Hematopoietic multipotent progenitor cell treated with erythropoietin and hydrocortisone succinate and interleukin-3 and kit ligand, for 17 days (in vitro differentiated cells): ENCODE data around the gene KRTAP10-1.
"Not testable (repeated sequence)": the region's sequence is repeated elsewhere in the genome, so short reads cannot be mapped to it uniquely, and the experiment has no call there.

ENCODE experiments used
- DNase-seq: peaks from one replicate; pipeline ENCODE4 v3.0.0-alpha.2; 2015; ENCODE audit warnings: low spot score

The KRTAP10-1 gene

DNA sequence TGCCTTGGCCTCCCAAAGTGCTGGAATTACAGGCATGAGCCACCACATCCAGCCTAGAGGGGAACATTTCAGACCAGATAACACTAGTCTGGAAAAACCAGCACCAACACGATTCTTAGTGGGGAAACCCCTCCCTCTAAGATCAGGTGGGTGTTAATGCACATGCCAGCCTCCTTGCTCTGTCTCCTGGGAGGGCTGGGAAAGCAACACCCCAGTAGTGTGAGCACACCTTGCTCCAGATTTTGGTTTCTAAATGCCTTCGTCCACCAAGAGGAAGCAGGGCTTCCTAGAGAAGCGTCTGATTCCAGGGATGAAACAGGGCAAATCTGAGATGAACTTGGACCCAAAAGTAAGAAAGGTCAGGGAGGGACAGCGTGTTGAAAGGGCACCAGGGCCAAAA lies 31.3 kb upstream of the KRTAP10-1 start:
- DNase-seq = no peak

DNA sequence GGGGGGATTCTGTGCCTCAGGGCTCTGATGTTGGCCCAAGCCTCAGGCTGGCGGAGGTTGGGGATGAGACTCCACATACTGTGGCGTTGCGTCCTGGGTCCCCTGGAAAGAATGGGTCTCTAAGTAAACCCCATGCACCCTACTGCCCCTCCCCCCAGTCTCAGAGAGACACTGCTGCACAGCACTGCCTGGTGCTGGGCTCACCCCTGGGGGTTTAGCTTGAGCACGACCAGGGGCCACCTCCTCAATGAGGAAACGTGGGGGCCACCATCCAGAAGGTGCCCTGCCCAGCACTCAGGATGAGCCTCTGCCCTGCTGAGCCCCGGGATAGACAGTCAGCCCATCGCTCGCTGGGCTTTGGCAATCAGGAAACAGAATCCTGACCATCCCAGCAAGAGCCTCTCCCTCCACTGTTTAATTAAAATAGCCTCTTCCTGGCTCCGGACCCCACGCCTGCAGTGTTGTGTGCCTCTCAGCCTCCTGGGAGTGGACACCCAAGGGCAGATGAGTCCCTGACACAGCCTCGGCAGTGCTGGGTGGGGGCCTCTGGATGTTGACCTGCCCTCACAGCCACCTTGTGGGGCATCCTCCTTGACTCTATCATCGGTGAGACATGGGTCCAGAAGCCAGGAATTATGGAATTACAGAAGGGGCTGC lies 30.0 kb upstream of the KRTAP10-1 start:
- DNase-seq = no peak

DNA sequence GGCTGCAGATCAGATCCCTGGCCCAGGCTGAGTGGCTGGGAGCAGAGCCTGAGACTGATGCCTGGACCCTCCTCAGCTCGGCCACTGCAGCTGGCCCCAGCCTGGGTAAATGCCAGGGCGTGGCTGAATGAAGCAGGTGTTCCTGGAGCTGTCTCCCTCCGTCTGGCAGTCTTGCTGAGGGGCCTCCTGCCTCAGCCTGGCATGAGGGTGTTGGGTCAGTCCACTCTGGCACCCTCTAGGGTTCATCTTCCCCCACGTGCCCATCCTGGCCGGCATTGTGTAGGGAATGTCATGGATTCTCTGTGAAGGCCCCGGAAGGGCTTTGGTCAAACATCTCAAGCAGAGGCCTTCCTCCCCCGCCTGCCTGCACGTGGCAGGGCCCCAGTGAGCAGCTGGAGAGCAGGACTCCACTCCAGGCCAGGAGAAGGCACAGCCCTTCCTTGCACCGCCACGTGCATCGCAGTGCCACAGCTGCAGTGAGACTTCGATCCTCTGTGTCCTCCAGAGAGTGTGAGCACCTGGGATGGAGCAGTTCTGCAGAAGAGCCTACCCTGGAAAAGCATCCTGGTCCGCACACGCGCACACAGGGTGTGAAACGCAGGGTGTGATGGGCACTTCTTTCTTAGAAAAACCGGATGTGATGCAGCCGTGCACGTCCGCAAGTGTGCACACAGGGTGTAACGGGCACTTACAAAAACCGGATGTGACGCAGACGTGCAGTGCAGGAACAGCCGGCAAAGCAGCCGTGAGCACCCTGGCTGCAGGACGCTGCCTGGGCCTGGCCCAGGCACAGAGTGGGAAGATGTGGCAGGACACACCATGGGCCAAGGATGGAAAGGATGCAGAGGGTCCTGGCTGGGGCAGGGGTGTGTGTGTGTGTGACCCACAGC lies 28.9 kb upstream of the KRTAP10-1 start:
- no peak for DNase-seq

DNA sequence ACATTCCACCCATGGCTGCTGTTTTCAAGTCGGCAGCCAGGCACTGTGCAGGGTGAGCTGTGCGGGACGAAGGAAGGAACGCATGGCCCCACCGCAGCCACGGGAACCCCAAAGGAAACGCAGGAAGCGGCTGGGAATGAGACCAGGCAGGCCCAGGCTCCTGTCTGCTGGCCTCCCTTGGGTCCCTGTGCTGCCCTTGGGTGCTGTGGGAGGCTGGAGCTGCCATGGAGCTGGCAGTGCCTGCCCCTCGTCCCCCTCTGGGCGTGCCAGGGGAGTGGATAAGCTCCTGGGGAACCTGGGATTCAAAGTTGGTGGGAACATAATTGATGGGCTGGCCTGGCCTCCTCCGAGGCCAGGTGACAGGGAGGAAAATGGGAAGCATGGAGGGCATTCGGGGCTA lies 28.3 kb upstream of the KRTAP10-1 start:
- DNase-seq = no peak

DNA sequence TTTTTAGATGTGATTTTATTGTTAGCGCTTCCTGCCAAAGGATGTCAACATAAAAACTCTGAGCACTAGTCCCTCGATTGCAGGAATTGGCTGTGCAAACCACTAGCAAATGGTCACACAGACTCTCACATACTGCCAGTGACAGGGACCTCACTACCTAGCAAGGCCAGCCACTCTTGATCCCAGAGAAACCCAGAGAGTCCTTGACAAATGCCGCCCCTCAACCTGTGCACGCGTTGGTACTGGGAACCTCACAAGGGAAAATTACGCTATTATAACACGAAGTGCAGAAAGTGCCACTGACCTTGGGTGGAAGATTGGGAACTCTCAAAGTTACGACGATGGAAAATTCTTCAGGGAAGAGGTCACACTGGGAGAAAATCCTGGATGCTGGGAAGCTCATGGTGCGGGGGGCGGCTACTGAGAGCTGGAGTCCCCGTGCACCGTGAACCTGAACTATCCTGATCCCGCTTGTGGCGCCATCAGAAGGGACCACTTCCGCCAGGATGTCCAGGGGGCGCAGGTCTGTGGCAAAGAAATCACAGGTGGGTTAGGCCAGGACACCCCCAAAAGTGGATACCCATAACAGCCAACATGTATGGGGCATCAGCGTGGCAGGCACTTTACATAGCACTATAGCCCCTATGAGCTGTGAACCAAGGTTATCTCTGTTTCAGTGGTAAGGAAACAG lies 27.6 kb upstream of the KRTAP10-1 start:
- DNase-seq = no peak

DNA sequence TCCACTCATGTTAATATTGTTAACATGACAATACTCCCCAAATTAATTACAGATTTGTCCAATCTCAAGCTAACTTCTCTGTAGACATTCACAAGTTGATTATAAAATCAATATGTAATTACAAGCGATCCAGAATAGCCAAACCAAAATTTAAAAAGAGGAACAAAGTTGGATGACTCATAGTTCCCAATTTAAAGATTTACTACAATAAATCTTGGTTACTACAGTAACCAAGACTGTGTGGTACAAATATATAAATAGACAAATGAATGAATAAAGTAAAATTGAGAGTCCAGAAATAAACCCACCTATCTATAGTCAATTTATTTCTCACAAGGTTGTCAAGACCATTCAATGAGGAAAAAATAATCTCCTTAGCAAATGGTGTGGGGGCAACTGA lies 26.4 kb upstream of the KRTAP10-1 start:
- no peak for DNase-seq

DNA sequence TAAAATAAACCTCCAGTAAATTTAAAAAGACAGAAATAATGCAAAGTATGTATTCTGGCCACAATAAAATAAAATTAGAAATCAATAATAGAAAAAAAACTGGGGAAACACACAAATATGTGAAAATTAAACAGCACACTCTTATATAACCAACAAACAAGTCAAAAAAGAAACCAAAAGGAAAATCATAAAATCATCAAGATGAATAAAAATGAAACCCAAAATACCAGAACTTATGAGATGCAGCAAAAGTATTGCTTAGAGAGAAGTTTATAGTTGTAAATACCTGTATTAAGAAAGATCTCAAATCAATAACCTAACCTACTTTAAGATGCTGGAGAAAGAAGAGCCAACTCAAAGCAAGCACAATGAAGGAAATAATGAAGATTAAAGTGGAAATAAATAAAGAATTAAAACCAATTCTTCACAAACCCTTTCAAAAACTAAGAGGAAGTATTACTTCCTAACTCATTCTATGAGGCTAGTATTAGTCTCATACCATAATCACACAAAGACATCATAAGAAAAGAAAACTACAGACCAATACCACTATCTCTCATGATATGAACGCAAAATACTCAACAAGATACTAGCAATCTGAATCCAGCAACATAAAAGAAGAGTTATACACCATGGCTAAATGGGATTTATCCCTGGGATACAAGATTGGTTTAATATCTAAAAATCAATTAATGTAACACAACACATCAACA lies 25.0 kb upstream of the KRTAP10-1 start:
- DNase-seq = no peak

DNA sequence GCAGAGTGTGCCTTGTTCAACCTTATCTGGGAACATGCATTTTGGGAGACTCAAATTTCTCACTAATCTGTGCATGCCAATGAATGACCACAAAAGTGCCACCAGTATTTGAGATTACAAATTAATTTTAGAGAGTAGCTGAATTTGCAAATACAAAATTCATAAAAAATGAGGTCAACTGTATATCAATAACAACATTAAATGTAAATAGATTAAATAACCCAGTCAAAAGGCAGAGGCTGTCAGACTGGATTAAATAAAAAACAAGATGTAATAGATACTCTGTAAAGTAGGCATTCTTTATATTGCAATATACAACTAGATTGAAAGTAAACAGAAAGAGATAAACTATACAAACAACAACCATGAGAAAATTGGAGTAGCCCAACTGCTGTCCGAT lies 24.1 kb upstream of the KRTAP10-1 start:
- no peak for DNase-seq

DNA sequence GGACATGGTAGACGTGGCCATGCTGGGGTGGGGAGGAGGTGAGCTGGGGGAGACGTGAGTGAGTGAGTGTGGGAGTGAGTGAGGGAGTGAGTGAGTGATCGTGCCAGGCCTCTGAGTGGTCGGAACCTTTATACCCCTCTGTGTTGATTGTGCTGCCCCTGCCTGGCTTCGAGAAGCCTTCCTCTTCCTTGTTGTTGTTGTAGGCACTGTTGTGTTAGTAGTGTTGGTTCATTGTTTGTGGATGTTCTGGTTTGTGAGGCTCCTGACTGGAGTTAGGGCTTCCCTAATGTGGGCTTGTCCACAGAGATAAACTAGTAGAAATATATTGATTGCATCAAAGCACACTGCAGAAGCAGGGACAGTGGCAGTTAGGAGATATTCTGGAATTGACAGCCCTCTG lies 18.7 kb upstream of the KRTAP10-1 start, which contains the start of gene KRTAP10-3:
Gene KRTAP10-3 (minus strand): TSS at position 101 of the 400 bp plus-strand sequence. CDS start 80 bp downstream, at position 21.
- no peak for DNase-seq

DNA sequence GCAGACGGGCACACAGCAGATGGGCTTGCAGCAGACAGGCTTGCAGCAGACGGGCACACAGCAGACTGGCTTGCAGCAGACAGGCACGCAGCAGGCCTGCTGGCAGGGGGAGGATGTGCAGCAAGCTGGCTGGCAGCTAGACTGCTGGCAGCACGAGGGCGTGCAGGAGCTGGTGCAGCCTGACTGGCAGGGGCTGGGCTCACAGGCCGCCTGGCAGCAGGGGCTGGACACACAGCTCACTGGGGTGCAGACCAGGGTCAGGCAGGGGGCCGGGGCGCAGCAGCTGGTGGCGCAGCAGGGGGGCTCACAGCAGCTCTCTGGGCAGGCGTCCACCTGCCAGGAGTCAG lies 18.3 kb upstream of the KRTAP10-1 start:
- not testable (repeated sequence) for DNase-seq

DNA sequence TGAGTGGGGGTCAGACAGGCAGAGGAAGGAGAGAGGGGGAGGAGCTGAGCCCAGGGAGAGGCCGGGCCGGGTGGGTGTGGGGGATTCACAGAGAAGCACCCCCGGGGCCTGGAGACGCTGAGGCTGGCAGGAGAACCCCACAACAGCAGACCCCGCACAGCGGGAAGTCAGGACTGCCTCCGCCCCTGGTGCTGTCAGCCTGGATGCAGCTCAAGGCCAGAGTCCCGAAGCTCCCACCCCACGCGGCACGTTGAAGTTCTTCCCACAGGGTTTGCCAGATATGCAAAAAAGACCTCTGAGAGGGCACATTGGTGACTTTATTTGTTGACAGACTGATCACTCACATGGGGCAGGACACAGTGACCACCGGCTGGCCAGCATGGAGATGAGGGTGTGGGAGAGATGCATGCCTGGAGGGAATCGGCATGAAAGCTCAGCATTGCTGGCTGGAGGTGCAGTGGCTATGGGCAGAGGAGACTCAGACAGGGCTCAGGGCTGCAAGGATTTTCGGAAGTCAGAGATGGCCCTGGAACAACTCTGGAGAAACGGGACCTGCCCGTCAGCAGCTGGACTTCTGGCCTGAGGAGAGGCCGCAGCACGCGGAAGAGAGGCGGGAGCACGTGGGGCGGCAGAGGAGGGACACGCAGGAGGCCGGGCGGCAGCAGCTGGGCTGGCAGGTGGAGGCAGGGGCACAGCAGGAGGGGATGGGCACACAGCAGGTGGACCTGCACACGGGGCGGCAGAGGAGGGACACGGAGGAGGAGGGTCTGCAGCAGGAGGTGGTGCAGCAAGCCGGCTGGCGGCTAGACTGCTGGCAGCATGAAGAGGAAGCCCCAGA lies 17.7 kb upstream of the KRTAP10-1 start:
- DNase-seq = no peak

DNA sequence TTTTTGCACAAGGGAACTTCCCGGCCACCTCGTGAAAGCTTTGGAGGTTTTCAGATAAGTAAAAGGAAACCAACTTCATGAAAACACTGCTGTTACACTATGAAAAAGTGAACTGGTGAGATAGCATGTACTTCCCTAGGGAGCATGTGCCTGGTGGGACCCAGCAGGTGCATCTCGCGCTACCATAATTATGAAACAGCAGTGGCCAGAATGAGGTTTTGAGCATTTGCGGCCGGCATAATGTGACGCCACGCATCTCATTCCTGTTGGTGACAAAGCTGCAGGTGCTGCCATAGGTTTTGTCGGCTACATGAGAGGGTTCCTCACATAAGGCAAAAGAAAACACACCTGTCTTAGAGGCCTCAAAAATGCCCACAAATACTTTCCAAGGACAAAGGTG lies 16.9 kb upstream of the KRTAP10-1 start:
- no peak for DNase-seq

DNA sequence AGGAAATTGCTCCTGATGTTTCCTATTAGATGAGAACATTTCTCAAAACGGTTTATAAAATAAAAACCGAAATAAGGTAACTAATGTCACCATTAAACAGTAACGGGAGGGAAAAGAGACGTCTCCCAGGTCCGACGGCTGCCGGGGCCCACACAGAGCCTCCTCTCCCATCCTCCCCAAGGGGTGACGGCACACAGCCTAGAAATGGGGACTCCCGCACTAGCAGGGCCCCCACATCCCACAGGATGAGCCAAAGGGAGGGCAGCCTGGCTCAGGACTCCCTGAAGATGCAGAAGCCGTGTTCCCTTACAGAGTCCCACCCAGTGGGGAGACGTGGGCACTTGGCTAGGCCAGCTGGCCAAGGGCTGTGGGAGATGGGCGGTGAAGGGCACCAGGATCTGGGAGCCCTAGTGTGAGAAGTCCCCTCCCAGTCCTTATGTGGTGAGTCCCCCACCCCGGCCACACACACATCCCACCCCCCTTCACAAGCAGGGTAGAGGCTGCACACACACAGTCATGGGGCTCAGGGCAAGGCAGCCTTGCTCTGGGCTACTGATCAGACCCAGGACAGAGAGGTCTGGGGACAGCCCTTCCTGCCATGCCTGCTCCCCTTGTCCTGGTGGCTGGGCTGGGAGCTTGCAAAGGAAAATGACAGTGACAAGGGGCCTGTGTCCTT lies 15.3 kb upstream of the KRTAP10-1 start:
- DNase-seq = no peak

DNA sequence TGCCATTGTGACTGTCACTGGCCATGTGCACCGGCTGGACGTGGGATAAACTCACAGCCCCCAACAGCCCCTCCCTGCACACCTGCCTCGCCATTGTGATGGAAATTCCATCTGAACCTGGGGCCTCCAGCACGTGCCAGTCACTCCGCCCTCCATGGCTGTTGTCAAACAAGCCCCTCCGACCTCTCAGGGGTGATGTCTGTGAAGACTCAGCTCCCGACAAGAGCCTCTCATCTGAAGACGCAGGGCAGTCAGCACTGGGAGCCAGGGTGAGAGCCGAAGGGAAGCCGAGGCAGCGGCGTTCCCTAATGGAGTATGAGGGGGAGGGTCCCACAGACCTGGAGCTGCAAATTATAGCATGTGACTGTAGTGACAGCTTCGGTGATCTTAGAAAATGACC lies 12.7 kb upstream of the KRTAP10-1 start:
- no peak for DNase-seq

DNA sequence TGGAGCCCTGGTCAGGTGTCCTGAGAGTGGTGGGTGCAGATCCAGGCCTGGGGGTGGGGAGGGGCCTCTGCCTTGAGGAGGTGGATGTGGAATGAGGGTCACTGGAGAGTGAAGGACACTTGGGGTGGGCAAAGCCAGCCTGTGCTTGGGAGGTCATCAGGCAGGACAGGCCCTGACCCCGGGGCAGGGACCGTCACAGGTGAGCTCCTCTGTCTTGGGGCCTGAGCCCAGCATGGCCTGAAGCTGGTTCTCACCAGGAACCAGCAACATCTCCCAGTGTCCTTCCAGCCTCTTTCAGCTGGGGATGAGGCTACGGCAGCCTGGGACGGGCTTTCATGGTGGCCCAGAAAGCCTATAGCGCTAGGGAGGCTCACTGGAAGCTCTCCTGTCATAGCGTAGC lies 12.1 kb upstream of the KRTAP10-1 start:
- DNase-seq = no peak

DNA sequence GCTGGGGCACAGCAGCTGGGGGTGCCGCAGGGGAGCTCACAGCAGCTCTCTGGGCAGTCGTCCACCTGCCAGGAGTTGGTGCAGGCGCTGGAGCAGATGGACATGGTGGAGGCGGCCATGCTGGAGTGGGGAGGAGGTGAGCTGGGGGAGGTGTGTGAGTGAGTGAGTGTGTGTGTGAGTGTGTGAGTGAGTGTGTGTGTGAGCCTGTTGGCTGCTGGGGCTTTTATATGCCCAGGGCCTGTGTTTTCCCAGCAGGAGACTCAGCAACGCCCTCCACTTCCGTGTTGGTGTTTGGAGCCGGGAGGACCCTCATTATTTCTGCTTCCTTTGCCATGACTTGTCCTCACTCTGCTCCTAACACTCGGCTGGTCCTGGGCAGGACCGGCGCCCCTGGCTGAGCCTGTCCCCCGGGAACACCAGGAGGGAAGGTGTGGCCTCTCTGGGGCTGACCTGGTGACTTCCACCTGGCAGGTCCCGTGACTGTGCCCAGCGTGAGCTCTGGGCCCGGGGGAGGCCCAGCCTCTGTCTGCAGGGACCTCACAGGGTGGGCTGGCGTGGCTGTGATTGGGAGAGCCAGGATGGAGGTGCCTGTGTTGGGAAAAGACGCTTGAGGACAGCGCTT lies 11.5 kb upstream of the KRTAP10-1 start, which contains the start of gene KRTAP10-2:
Gene KRTAP10-2 (minus strand): TSS at position 166 of the 622 bp plus-strand sequence. CDS start 47 bp downstream, at position 119.
- no peak for DNase-seq

DNA sequence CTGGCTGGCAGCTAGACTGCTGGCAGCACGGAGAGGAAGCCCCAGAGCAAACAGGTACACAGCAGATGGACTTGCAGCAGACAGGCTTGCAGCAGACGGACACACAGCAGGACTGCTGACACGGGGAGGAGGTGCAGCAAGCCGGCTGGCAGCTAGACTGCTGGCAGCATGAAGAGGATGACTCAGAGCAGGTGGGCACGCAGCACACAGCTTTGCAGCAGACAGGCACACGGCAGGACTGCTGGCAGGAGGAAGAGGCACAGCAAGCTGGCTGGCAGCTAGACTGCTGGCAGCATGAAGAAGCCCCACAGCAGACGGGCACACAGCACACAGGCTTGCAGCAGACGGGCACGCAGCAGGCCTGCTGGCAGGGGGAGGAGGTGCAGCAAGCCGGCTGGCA lies 10.8 kb upstream of the KRTAP10-1 start:
- no peak for DNase-seq

DNA sequence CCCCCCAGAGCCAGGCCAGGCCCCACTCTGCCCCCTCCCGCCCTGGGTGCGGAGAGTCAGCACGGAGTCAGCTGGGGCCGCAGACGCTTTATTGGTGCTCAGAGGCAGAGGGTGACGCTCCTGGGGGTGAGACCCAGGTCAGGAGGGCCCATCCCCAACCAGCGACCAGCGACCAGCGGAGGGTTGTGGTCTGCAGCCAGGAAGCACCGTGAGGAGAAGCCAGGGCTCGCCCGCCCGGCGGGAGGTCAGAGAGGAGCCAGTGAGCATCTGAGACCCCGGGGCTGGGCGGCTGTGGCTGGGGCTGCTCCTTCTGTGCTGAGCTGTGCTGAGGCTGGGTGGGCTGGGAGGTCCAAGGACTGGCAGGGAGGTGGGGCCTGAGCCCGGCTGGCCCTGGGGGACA lies 10.3 kb upstream of the KRTAP10-1 start:
- not testable (repeated sequence) for DNase-seq

DNA sequence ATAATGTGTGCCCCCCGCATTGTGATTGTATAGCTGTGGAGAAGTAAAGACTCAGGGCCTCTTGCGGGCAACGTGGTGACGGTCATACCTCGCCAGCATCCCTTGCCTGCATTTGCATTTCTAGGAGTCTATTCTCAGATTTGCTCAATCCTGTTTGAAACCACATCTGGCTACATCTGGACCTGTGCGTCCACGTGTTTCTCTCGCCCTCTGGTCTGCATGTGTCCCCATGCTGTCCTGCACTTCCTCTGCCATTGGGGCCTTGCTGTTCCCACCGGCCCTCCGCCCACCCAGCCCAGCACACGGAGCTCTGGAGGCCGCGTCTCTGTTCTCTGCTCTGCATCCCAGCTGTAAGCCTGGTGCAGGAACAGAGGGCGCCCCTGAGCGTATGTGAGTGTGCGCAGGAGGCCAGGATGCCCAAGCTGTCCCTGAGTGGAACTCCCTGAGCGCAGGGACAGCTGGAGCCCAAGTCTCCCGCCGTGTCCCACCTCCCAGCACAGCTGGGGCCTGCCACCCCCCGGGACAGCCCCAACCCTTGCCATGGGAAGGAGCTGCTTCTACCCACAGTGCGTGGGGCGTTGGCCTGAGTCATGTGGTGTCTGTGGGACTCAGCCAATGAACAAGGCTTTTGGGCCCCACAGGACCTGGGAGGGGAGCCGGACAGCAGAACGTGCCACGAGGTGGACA lies 9.7 kb upstream of the KRTAP10-1 start:
- no peak for DNase-seq

DNA sequence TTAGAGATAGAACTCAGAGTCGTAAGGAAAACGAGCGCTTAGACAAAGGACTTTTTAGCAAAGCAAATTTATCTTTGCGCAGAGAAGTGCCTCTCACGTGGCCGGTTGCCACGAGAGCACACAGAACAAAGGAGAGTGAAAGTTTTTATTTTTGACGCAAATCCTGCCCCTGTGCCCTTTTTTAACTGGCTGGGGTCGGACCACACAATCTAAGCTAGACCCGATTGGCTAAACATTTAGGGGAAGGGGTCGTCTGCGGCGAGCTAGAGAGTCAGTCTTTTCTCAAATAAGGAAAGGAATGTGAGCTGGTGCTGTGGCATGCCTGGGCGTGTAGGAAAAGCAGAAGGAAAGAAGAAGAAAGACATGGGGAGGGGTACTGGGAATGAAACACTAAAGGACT lies 8.9 kb upstream of the KRTAP10-1 start:
- no peak for DNase-seq
